Measurements from ENCODE around the gene RNF126.
A peak's percentile ranks its signal among the peaks of the same experiment; 100 is the strongest.
"Not testable (repeated sequence)": the region's sequence is repeated elsewhere in the genome, so short reads cannot be mapped to it uniquely, and the experiment has no call there.

RNF126 gene

DNA sequence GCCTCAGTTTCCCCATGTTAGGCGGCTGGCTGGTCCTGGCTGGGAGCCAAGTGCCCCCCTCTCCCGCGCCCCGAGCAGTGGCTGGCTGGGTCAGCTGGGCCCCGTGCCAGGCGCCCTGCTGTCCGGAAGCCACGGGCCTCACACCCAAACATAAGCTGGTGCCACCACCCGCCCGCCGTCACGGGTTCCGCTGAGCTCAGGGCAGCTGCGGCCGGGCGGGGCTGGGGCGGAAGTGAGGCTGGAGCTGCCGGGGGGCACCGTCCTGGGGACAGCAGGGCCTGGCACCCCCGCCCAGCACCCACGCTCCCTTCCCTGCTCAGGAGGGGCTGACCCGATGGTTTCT, 54.0 kb downstream of the RNF126 start:
- peak; percentile 73 for DNase-seq

GRCh38 chr19:608155-609003, 54.6 kb downstream of the RNF126 start:
- no peak for DNase-seq

- no peak for DNase-seq
Observed at GRCh38 chr19:607301-608154, 55.5 kb downstream of the RNF126 start.

GRCh38 chr19:605061-605971, 57.7 kb downstream of the RNF126 start:
- DNase-seq, result peak; percentile 35

DNA sequence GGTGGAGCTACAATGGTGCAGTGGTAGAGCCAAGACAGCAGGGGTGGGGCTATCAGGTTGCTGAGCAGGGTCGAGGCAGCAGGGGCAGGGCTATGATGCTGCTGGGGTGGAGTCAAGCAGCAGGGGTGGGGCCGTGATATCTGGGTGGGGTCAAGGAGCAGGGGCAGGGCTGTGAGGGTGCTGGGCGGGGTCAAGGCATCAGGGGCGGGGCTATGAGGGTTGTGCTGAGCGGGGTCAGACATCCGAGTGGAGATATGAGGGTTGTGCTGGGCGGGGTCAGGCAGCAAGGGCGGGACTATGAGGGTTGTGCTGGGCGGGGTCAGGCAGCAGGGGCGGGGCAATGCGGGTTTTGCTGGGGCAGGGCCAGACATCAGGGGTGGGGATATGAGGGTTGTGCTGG, 58.7 kb downstream of the RNF126 start:
- peak; percentile 74 for DNase-seq

GRCh38 chr19:603779-604178, 59.2 kb downstream of the RNF126 start:
- not testable (repeated sequence) for DNase-seq

DNA sequence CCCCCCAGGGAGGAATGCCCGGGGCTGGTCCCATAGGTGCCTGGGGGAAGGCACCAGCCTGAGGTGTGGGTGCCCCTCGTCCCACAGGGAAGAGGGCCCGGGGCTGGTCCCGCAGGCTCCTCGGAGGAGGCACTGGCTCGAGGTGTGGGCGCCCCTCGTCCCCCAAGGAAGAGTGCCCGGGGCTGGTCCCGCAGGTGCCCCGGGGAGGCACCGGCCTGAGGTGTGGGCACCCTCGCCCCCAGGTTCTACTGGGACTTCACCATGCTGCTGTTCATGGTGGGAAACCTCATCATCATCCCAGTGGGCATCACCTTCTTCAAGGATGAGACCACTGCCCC, 59.7 kb downstream of the RNF126 start:
- not testable (repeated sequence) for DNase-seq

DNA sequence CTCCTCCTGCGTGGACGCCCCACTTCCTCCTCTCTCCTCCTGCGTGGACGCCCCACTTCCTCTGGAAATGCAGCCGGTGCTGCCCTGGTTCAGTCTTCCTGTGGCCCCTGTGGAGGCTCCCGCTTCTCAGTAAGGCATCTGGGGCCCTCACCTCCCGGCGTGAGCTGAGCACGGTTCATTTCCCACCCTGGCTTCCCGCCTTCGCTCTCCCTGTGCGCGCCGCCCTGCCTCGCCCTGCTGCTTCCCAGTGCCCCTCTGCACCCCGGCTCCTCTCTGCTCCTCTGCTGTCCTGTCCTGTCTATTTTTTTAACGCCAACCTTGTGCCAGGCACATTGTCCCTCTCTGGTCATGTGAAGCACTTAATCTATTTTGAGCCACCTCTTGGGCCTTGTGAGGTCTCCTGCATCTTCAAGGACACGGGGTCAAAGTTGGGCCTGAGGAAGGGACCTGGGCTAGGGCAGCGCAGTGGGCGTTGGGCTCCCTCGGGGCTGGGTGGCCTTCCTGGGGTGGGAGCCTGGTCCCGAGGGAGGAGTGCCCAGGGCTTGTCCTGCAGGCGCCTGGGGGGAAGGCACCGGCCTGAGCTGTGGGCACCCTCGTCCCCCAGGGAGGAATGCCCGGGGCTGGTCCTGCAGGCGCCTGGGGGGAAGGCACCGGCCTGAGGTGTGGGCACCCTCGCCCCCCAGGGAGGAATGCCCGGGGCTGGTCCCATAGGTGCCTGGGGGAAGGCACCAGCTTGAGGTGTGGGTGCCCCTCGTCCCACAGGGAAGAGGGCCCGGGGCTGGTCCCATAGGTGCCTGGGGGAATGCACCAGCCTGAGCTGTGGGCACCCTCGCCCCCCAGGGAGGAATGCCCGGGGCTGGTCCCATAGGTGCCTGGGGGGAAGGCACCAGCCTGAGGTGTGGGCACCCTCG, 60.4 kb downstream of the RNF126 start:
- no peak for DNase-seq

DNA sequence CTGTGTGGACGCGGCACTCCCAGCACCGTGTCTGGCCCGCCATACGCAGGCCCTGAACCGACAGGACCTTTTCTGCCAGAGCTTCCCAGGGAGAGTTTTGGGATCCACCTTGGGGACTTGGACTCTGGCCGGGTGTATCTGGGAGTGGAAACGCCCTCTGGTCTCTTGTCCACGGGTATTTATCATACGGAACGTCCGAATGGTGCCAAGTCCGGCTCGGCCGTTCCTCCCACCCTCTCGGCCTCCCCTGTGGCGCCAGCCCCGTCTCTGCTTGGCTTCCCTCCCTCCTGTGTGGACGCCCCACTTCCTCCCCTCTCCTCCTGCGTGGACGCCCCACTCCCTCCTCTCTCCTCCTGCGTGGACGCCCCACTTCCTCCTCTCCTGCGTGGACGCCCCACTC, 61.2 kb downstream of the RNF126 start:
- DNase-seq, result no peak

- DNase-seq, result no peak
Observed at GRCh38 chr19:601310-601709, 61.7 kb downstream of the RNF126 start.

Measured in hematopoietic multipotent progenitor cell treated with erythropoietin and hydrocortisone succinate and interleukin-3 and kit ligand, for 6 days (in vitro differentiated cells).